ENCODE results near the gene SERINC5. TPM values are rescaled to one million over a fixed set of nuclear protein-coding genes. Genes with fewer than 3 reads are reported as not detected.

Gene SERINC5
- total RNA-seq, 1 donor from 2014 or later, result 57.3 TPM

GRCh38 chr5:80217667-80218066 is 38.2 kb downstream of the SERINC5 start:
- Histone ChIP-seq H3K4me2 (ENCODE audit: low read length) (no peak overlapping the region), H3K4me1 (ENCODE audit: insufficient read depth, low read length) (peaks cover 19% of the 10 kb centered on the region), H3K27me3 (ENCODE audit: insufficient read depth, low read length) (no peaks in the 10 kb centered on the region), H4K20me1 (ENCODE audit: insufficient read depth, low read length) (peaks cover 44% of the 10 kb centered on the region), H2AFZ (ENCODE audit: low read depth, low read length) (no peak overlapping the region), H3K36me3 (ENCODE audit: insufficient read depth, low read length) (no peaks in the 10 kb centered on the region), H3K9ac (ENCODE audit: low read length) (no peak overlapping the region), H3K79me2 (ENCODE audit: insufficient read depth, low read length) (peaks cover 42% of the 10 kb centered on the region), H3K9me3 (ENCODE audit: insufficient read depth, low read depth, low read length) (no peaks in the 10 kb centered on the region), H3K27ac (ENCODE audit: low read depth, low read length) (no peak overlapping the region), H3K4me3 (ENCODE audit: insufficient read depth, low read depth, low read length) (no peak overlapping the region)
- FAIRE-seq, result no peak
- H3K27me3 Mint-ChIP-seq (ENCODE audit: low read depth, unreplicated experiment), result no peaks in the 10 kb centered on the region
- H3K9me3 Mint-ChIP-seq (ENCODE audit: unreplicated experiment), result no peaks in the 10 kb centered on the region
- H3K27ac Mint-ChIP-seq (ENCODE audit: unreplicated experiment), result no peak overlapping the region
- no peak overlapping the region for H3K4me3 Mint-ChIP-seq (ENCODE audit: unreplicated experiment)
- TF ChIP-seq EZH2 (IDR thresholded peaks at IDR 0.05; ENCODE audit: insufficient read depth, low read length) (no peak), CTCF (IDR thresholded peaks at IDR 0.05; ENCODE audit: insufficient read depth, low read depth, low read length) (no peak)
- peaks cover 4% of the 10 kb centered on the region for H3K36me3 Mint-ChIP-seq (ENCODE audit: low read depth, unreplicated experiment)
- DNase-seq (ENCODE audit: low read depth), result no peak
- H3K4me1 Mint-ChIP-seq (ENCODE audit: low read depth, unreplicated experiment), result peaks cover 21% of the 10 kb centered on the region

- TF ChIP-seq CTCF (IDR thresholded peaks at IDR 0.05; ENCODE audit: insufficient read depth, low read depth, low read length) (no peak), EZH2 (IDR thresholded peaks at IDR 0.05; ENCODE audit: insufficient read depth, low read length) (no peak)
- Mint-ChIP-seq H3K27ac (ENCODE audit: unreplicated experiment) (no peak overlapping the region), H3K9me3 (ENCODE audit: unreplicated experiment) (no peaks in the 10 kb centered on the region), H3K4me3 (ENCODE audit: unreplicated experiment) (no peak overlapping the region), H3K4me1 (ENCODE audit: low read depth, unreplicated experiment) (peaks cover 21% of the 10 kb centered on the region), H3K36me3 (ENCODE audit: low read depth, unreplicated experiment) (peaks cover 4% of the 10 kb centered on the region), H3K27me3 (ENCODE audit: low read depth, unreplicated experiment) (no peaks in the 10 kb centered on the region)
- H3K9me3 ChIP-seq (ENCODE audit: insufficient read depth, low read depth, low read length), result no peaks in the 10 kb centered on the region
- FAIRE-seq (no peak), DNase-seq (ENCODE audit: low read depth) (no peak)
- no peaks in the 10 kb centered on the region for H3K36me3 ChIP-seq (ENCODE audit: insufficient read depth, low read length)
- H3K27ac ChIP-seq (ENCODE audit: low read depth, low read length), result no peak overlapping the region
- peak overlapping the region; percentile 46 for H3K4me2 ChIP-seq (ENCODE audit: low read length)
- H3K27me3 ChIP-seq (ENCODE audit: insufficient read depth, low read length), result no peaks in the 10 kb centered on the region
- peaks cover 19% of the 10 kb centered on the region for H3K4me1 ChIP-seq (ENCODE audit: insufficient read depth, low read length)
- peaks cover 46% of the 10 kb centered on the region for H3K79me2 ChIP-seq (ENCODE audit: insufficient read depth, low read length)
- no peak overlapping the region for H3K4me3 ChIP-seq (ENCODE audit: insufficient read depth, low read depth, low read length)
- H4K20me1 ChIP-seq (ENCODE audit: insufficient read depth, low read length), result peaks cover 40% of the 10 kb centered on the region
- H3K9ac ChIP-seq (ENCODE audit: low read length), result peak overlapping the region; percentile 37
- H2AFZ ChIP-seq (ENCODE audit: low read depth, low read length), result no peak overlapping the region
Measured at GRCh38 chr5:80216753-80217596, 38.9 kb downstream of the SERINC5 start.

GRCh38 chr5:80216096-80216495 is 39.8 kb downstream of the SERINC5 start:
- Mint-ChIP-seq H3K27ac (ENCODE audit: unreplicated experiment) (no peak overlapping the region), H3K36me3 (ENCODE audit: low read depth, unreplicated experiment) (peaks cover 4% of the 10 kb centered on the region)

More at GRCh38 chr5:80216096-80216495, 39.8 kb downstream of the SERINC5 start:
- Histone ChIP-seq H3K27ac (ENCODE audit: low read depth, low read length) (no peak overlapping the region), H3K27me3 (ENCODE audit: insufficient read depth, low read length) (no peaks in the 10 kb centered on the region), H3K36me3 (ENCODE audit: insufficient read depth, low read length) (no peaks in the 10 kb centered on the region), H2AFZ (ENCODE audit: low read depth, low read length) (no peak overlapping the region), H3K4me2 (ENCODE audit: low read length) (no peak overlapping the region), H3K9me3 (ENCODE audit: insufficient read depth, low read depth, low read length) (no peaks in the 10 kb centered on the region), H3K4me1 (ENCODE audit: insufficient read depth, low read length) (peaks cover 19% of the 10 kb centered on the region), H3K9ac (ENCODE audit: low read length) (no peak overlapping the region), H4K20me1 (ENCODE audit: insufficient read depth, low read length) (peaks cover 40% of the 10 kb centered on the region), H3K4me3 (ENCODE audit: insufficient read depth, low read depth, low read length) (no peak overlapping the region), H3K79me2 (ENCODE audit: insufficient read depth, low read length) (peaks cover 53% of the 10 kb centered on the region)
- no peaks in the 10 kb centered on the region for H3K9me3 Mint-ChIP-seq (ENCODE audit: unreplicated experiment)
- DNase-seq (ENCODE audit: low read depth), result no peak
- no peak overlapping the region for H3K4me3 Mint-ChIP-seq (ENCODE audit: unreplicated experiment)
- FAIRE-seq, result no peak
- H3K27me3 Mint-ChIP-seq (ENCODE audit: low read depth, unreplicated experiment), result no peaks in the 10 kb centered on the region
- TF ChIP-seq CTCF (IDR thresholded peaks at IDR 0.05; ENCODE audit: insufficient read depth, low read depth, low read length) (no peak), EZH2 (IDR thresholded peaks at IDR 0.05; ENCODE audit: insufficient read depth, low read length) (no peak)
- peaks cover 21% of the 10 kb centered on the region for H3K4me1 Mint-ChIP-seq (ENCODE audit: low read depth, unreplicated experiment)

All from astrocyte (in vitro differentiated cells and primary cell).